ENCODE data around the gene CD86. TPM values are rescaled to one million over a fixed set of nuclear protein-coding genes. Genes with fewer than 3 reads are reported as not detected.

CD86 gene
- total RNA-seq, 4 donors from 2014 or later, result 5.7 to 10.9 (median 8.4) TPM

DNA sequence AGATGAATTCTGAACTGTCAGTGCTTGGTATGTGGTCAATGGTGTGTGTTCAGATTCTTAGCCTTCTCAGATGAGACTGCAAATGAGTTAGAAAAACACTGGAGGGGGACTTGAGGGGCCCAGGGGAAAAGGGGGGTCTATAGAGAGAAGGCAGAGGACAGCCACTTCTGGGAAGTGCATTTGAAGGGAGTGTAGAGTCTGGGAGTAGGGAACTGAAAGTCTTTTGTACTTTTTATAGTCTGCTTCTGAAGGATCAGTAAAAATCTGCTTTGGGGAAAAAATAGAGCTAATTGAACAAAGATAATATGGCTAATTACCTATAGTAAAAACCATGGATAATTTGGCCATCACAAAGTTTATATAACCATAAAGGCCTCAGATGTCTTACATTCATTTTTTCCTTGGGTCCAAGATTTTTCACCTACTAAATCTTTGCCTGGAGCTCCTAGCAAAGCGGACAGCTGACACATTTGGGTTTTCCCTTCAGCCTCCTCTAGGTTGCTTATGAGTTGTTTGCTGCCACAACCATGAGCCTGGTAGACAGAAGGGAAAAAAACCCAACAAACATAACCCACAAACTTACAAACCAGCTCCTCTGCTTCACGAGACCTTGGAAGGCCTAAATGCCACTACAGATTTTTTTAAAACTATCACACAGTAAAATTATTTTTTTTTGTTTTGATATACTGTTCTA, 48.8 kb downstream of the CD86 start:
- Histone ChIP-seq H3K27ac (no peak overlapping the region), H3K4me3 (no peak overlapping the region), H3K9me3 (no peaks in the 10 kb centered on the region), H3K27me3 (no peaks in the 10 kb centered on the region), H3K36me3 (no peaks in the 10 kb centered on the region), H3K4me1 (no peaks in the 10 kb centered on the region)
- no peak for DNase-seq (ENCODE audit: low spot score in 2 of 2)
- TF ChIP-seq POLR2A (IDR thresholded peaks at IDR 0.05) (no peak), EP300 (IDR thresholded peaks at IDR 0.05) (no peak), CTCF (IDR thresholded peaks at IDR 0.05) (no peak)
- 78 to 84% methylated on average over 2 of the region's 2 CpGs for WGBS, 2 donors

DNA sequence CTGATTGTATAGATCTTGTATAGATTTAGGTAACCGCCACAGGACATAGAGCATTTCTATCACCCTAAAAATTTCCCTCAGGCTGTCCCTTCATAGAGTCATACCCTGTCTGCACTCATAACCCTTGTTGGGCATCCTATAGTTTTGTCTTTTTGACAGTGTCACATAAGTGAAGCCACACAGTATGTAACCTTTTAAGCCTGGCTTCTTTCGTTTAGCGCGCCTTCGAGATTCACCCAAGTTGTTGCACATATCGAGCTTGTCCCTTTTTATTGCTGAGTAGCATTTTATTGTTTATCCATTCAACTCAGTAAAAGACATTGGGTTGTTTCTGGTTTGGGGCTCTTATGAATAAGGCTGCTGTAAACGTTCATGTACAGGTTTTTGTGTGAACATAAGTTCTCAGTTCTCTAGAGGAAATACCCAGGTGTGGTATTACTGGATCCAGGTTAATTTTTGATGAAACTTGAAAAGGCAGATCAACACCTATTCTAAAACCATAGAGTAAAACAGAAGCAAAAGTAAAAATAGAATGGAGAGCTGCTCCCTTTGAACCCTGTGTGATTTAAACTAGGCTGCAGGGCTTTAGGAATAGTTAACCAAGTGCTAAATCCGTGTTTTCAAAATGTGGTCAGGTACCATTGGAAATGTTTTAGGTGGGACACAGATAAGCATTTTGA, 49.5 kb downstream of the CD86 start:
- TF ChIP-seq EP300 (IDR thresholded peaks at IDR 0.05), result no peak
- TF ChIP-seq CTCF (IDR thresholded peaks at IDR 0.05), result no peak
- TF ChIP-seq POLR2A (IDR thresholded peaks at IDR 0.05), result no peak
- no peak for DNase-seq (ENCODE audit: low spot score in 2 of 2)
- Histone ChIP-seq H3K4me3 (no peak overlapping the region), H3K27me3 (no peaks in the 10 kb centered on the region), H3K36me3 (no peaks in the 10 kb centered on the region), H3K27ac (no peak overlapping the region), H3K9me3 (no peaks in the 10 kb centered on the region), H3K4me1 (no peaks in the 10 kb centered on the region)
- WGBS, 2 donors, result 83 to 84% methylated on average over 8 of the region's 8 CpGs

- WGBS, 2 donors, result 59 to 60% methylated on average over 2 of the region's 2 CpGs
- no peak overlapping the region for H3K4me3 ChIP-seq
- H3K27me3 ChIP-seq, result no peaks in the 10 kb centered on the region
- no peaks in the 10 kb centered on the region for H3K4me1 ChIP-seq
- DNase-seq (ENCODE audit: low spot score in 2 of 2), result no peak
- no peaks in the 10 kb centered on the region for H3K9me3 ChIP-seq
- H3K36me3 ChIP-seq, result no peaks in the 10 kb centered on the region
- TF ChIP-seq EP300 (IDR thresholded peaks at IDR 0.05) (no peak), POLR2A (IDR thresholded peaks at IDR 0.05) (no peak), CTCF (IDR thresholded peaks at IDR 0.05) (no peak)
- H3K27ac ChIP-seq, result no peak overlapping the region
Observed at GRCh38 chr3:122105626-122106025, 50.5 kb downstream of the CD86 start.

GRCh38 chr3:122107171-122107570, 52.0 kb downstream of the CD86 start:
- WGBS, 2 donors, result 83 to 92% methylated on average over 2 of the region's 2 CpGs
- no peaks in the 10 kb centered on the region for H3K36me3 ChIP-seq
- H3K4me1 ChIP-seq, result no peaks in the 10 kb centered on the region
- TF ChIP-seq EP300 (IDR thresholded peaks at IDR 0.05), result no peak
- TF ChIP-seq POLR2A (IDR thresholded peaks at IDR 0.05), result no peak
- TF ChIP-seq CTCF (IDR thresholded peaks at IDR 0.05), result no peak
- no peak overlapping the region for H3K4me3 ChIP-seq
- no peak overlapping the region for H3K27ac ChIP-seq
- H3K9me3 ChIP-seq, result peaks cover 0 to 4% (median 0%) of the 10 kb centered on the region in 4 donors
- H3K27me3 ChIP-seq, result no peaks in the 10 kb centered on the region
- no peak for DNase-seq (ENCODE audit: low spot score in 2 of 2)

DNA sequence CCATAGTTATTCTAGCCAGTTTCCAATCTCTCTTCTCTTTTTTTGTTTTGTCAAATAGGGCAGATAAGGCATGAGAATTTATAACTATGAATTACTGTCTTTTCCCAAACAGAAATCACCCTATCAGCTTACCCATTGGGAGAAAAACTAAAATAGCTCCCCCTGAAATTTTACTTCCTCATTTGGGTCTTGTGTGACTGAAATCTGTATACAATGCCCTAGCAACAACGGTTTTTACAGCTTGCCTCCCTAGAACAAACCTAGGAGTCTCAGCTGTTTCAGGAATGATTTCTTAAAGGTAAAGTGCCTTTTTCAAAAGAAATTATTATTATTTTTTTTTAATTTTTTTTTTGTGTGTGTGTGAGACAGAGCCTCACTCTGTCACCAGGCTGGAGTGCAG, 56.8 kb downstream of the CD86 start:
- Histone ChIP-seq H3K36me3 (no peaks in the 10 kb centered on the region), H3K27ac (no peak overlapping the region), H3K4me3 (no peak overlapping the region), H3K9me3 (peaks cover 0 to 4% (median 0%) of the 10 kb centered on the region in 4 donors), H3K4me1 (no peaks in the 10 kb centered on the region), H3K27me3 (no peaks in the 10 kb centered on the region)
- 34 to 49% methylated on average over 1 of the region's 1 CpG for WGBS, 2 donors
- DNase-seq (ENCODE audit: low spot score in 2 of 2), result no peak
- TF ChIP-seq POLR2A (IDR thresholded peaks at IDR 0.05), result no peak
- TF ChIP-seq CTCF (IDR thresholded peaks at IDR 0.05), result no peak
- TF ChIP-seq EP300 (IDR thresholded peaks at IDR 0.05), result no peak
